RCC 7860 (cell line): ENCODE results near the gene TAF1B.
"Not testable (repeated sequence)": the region's sequence is repeated elsewhere in the genome, so short reads cannot be mapped to it uniquely, and the experiment has no call there.

ENCODE experiments used
- DNase-seq: peaks from one replicate; pipeline ENCODE4 v3.0.0-alpha.2; 2015; ENCODE audit warnings: low spot score
- FAIRE-seq: peaks from 2 replicates; lab custom pipeline; 2012; peaks lifted over from hg19 to GRCh38; lab: Jason Lieb, UNC

Gene TAF1B

DNA sequence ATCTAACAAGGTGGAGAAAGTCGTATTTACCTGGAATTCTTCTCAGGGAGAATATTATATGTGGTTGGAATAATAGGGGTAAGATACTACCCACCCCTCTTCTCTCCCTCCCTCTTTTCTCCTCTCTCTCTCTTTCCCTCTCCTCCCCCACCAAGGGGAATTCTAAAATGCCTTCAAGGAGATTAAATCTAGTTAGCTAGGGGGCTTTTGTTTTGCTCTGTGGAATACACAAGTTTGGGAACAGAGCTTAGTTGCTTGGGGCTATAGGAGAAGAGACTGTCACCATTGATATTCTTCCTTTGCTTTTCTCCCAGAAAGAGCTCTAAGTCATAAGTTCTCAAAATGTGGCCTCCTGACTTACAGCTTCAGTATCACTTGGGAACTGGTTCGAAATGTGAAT lies 34.5 kb downstream of the TAF1B start:
- no peak for FAIRE-seq
- DNase-seq = no peak

DNA sequence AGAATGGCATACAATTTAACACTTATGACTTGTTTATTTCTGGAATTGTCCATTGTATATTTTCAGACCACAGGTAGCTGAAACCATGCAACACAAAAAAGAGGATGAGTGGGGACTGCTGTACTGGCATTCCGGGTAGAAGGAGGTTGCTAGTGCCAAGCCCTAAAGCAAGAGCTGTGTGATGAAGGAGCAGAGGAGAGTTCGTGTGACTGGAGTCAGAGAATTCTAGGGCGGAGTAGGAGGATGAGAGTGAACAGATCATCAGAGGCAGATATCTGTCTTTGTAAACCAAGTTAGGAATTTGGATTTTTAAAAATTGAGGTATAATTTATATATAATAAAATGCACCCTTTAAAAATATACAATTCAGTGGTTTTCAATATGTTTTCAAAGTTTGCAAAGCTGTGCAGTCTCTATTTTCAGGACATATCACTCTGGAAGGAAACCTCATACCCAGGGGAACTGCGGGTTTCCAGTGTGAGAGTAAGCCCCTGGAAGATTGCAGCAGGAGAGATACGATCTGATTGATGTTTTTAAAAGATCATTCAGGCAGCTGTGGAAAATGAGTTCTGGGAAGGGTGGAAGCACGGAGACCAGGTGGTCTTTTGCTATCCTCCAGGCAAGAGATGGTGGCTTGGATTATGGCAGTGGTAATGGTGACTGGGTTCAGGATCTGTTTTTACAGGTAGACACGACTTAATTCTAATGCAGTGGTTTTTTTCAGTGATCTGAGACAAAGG lies 36.4 kb downstream of the TAF1B start:
- DNase-seq (no peak), FAIRE-seq (no peak)

DNA sequence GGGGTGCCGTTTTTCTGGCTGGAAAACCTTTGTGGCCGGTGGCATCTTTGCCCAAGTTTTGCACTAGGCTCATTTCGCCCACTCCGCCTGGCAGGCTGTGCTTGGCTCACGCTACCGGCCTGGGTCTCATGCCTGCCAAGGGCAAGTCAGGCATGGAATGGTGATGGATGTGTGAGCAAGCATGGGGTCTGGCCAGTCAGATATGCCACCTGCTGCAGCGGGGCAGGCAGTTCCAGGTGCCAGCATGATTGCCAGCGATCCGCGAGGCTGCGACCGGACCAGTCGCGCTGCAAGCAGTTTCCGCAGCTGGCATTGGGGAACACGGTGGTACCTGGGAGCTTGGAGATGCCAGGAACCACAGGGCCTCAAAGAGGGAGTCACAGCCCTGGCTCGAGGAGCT lies 40.6 kb downstream of the TAF1B start:
- DNase-seq (no peak), FAIRE-seq (no peak)

DNA sequence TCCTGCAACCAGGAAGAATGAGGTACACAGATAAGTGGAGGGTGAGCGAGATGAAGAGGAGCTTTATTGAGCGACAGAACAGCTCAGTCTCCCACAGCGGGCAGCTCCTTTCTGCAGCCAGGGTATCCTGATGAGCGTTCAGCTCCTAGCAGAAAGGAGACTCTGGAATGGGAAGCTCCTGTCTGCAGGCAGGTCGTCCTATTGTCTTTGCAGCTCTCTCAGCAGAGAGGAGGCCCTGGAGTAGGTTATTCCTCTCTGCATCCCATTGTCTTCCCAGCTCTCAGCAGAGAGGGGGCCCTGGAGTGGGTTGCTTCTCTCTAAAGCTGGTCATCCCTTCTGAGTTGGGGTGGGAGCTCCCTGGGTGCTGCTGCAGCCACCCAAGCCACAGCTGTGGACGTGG lies 41.2 kb downstream of the TAF1B start:
- no peak for DNase-seq
- no peak for FAIRE-seq

DNA sequence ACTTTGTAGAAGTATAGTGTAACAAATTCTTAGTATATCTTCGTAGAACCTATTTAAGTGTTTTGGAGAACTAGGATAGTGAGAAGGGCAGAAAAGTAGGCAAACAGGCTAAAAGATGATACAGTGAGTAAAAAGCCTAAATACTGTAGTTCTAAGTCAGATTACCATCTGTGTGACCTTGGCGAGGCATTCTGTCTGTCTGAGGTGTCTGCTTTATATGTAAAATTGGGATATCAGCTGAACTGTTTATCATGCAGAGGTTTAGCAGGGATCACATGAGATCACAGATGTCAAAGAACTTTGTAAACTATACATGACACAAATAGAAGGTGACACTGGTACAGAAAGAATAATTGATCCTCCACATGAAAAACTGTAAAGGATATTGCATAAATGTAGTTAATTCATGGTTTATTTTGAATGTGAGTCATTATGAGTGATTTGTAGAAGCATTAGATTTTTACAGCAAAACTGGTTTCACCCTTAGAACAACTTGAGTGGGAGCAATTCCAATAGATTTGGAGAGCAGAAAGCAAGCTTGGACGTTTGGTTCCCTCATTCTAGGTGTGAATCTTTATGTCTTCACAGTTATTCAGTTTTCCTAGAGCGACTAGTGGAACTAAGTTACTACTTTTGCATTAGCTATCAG lies 41.9 kb downstream of the TAF1B start:
- no peak for FAIRE-seq
- no peak for DNase-seq

DNA sequence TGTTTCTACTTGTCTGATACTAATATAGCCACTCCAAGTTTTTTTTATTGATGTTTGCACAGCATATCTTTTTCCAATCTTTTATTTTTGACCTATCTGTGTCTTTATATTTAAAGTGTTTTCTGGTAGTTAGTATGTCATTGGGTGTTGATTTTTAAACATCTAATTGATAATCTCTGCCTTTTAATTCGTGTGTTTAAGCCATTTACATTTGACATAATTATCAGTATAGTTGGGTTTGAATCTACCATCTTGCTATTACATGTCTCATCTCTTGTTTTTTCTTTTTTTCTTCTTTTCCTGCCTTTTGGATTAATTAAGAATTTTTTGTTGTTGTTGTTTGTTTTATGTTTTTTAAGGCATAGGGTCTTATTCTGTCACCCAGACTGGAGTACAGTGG lies 44.2 kb downstream of the TAF1B start:
- FAIRE-seq = no peak
- no peak for DNase-seq

DNA sequence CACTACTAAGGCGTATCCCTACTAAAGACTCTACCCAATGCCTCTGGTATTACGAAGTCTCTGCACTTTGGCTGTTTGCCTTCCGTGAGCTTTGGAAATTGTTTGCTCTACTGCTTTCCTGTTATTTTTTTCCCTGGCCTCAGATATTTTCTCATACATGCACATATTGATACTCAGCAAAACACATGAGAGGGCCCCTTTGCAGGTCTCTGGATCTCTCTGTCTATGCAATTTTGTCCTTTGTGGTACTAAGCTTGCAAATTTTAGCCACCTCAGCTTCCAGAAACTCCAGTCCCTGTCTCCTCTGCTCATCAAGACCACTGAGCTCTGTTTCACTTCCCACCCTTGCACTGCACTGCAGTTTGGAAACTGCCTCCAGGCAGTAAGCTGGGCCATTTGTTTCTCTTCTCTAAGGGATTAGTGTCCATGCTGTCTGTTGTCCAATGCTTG lies 46.6 kb downstream of the TAF1B start:
- no peak for FAIRE-seq
- no peak for DNase-seq

DNA sequence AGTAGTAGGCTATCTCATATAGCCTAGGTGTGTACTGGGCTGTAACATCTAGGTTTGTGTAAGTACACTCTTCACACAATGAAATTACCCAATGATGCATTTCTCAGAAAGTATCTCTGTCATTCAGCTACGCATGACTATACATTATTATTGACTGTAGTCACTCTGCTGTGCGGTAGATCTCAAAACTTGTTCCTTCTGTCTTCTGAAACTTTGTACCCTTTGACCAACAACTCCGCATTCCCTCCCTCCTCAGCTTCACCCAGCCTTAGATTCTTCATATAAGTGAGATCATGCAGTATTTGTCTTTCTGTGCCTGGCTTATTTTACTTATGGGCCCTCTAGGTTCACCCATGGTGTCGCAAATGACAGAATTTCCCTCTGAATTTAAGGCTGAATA lies 49.0 kb downstream of the TAF1B start:
- no peak for DNase-seq
- no peak for FAIRE-seq

DNA sequence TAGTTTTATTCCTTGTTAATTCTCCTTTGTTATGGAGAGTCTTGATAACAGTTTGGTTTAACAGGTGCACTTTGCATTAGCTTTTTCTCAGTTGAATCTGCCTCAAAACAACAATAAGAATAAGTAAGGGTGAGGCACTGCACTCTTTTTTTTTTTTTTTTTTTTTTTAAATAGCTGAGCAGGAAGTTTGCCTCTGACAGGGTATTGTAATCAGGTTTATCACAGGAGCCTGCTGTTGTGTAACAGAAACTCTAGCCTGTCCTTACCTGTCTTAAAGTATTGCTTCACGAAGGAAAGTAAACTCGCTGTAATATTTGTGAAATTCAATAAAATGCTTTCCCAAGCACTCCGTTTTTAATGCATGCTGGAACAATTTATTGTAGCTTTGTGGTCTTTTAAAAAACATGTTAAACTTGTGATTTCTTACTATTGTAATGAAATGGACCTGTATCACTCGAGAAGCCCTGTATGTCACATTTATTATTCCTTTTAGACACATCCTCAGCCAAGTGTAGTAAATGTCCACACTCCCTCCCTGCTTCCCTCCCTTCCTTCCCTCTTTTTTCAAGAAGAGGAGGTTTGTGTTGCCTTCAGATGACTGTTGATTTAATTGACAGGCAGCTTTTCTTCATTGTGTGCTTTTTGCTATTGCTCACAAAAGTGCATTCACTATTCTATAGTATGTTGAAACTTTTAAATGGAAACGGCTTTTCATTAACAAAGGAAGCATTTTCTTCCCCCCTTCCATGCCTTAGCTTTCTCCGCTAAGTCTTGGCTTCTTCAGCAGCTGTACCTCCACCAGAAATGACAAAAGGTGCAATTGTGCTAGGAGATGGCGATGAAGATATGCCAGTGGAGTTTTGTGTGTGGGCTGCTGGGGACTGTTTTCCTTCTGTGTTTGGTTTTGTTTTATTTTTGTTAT lies 52.7 kb downstream of the TAF1B start:
- DNase-seq (no peak), FAIRE-seq (no peak)

DNA sequence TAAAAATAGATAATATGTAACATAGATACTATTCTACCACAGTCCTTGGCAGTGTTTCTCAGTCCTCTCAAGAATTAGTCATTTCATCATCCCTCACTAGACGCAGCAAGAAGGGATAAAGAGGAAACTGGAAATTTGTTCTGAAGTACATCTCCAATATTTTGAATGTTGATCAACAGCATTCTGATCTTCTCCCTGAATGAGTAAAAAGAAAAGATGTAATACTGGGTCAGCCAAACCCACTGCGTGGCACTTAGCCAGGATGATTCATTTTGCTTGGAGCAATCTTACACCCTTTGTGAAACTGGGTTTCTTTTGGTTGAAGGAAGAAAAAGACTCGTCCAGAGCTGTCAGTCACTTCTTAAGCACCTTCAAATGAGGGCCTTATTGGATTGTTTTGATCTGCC lies 54.1 kb downstream of the TAF1B start:
- DNase-seq (peak; percentile 31), FAIRE-seq (peak; percentile 86)

DNA sequence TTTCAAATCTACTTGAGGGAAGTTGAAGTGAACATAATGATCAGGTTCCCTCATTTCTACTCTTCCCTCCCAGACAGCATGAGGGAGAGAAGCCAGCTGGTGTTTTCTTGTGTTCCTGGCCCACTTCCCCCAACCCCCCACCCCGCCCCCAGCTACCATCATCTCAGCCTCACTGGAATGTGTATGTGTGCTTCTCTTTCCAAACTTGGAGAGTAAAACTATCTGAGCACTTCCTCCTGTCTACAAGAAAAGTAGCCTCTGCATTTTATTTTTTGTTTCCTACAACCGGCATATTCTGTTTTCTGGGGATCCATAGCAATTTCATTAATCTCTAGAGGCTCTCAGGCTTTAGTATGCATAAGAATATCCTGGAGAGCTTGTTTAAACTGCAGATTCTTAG lies 54.6 kb downstream of the TAF1B start:
- DNase-seq = no peak
- FAIRE-seq = no peak

DNA sequence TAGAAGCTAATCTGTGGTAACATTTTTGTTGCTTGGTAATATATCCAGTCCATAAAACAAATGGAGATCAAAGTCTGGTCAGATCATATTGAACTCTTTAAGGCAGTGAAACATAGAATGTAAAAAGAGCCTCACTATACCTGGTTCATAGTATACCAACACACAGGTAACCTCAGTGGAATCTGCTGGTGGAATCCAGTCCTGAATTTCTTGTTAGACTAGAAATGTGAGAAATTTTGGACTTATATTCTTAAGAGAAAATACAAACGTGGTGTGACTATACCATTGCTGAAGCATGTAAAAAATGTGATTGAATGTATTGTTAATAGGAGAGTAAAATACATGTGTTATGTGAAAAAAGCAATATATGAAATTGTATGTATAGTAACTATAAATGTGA lies 62.1 kb downstream of the TAF1B start:
- peak; percentile 52 for FAIRE-seq
- DNase-seq = no peak

DNA sequence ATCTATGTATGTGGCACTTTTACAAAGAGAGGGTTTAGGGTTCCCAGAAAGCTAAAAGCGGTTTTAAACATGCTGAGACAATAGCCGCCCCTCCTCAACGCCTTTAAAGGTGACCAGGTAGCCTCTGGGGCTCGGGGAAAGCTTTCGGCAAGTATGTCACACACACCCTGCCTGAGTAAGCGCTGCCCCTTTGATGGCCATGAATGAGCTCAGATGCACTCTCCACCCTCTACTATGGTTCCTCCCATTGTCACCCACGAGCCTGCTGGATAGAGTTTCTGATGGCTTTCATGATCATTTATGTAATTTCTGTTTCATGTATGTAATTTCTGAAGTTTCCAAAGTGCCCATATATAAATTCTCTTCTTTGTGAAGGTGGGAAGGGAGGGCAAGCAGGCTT lies 64.1 kb downstream of the TAF1B start:
- DNase-seq (no peak), FAIRE-seq (no peak)

DNA sequence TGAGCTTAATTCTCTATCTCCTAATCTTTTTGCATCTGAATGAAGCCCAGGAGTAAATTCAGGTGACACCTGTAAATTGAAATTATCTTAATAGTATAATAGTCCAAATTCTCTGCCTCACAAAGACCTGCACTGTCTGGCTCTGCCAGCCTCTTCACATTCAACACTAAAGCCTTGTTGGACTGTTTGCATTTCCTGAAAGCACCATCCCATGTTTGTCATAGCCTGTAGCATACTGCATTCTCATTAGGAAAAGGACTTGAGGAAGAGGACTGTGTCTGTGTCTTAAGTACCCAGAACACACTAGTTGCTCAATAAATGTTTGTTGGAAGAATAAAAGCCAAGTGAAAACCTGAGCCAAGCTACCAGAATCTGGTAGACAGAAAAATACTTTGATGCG lies 65.4 kb downstream of the TAF1B start:
- DNase-seq = no peak
- no peak for FAIRE-seq

DNA sequence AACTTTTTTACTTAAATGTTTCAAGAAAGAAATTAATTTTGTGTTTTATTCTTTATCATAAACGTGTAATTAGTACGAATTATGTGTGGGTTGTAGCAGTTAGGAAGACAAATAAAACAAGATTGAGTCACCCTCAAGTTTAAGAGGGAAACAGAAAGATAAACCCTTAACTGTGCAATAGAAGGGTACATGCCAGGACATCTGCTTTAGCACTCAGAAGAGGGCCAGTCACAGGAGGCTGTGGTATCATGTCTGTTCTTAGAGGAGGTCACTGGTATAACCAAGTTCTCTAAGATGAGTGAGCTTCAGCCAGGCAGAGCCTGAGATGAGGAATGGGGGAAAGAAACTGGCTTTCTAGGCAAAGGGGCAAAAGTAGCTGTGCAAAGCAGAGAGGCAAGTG lies 65.8 kb downstream of the TAF1B start:
- DNase-seq = no peak
- FAIRE-seq = no peak

DNA sequence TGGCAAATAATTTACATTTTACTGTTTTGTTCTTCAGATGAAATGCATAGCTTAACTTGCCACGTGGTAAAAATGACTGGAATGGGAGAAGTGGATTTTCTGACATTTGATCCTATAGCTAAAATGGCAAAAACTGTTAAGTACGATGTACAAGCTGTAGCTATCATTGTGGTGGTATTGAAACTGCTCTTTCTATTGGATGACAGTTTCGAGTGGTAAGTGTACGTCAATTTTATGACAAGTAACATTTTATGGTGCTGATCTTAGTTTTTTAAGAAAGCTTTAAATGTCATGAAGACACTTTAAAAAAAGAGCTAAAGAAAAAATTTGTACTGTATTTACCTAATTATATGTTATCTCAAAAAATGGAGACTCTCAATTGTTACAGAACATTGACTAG lies 67.4 kb downstream of the TAF1B start:
- DNase-seq (no peak), FAIRE-seq (no peak)

DNA sequence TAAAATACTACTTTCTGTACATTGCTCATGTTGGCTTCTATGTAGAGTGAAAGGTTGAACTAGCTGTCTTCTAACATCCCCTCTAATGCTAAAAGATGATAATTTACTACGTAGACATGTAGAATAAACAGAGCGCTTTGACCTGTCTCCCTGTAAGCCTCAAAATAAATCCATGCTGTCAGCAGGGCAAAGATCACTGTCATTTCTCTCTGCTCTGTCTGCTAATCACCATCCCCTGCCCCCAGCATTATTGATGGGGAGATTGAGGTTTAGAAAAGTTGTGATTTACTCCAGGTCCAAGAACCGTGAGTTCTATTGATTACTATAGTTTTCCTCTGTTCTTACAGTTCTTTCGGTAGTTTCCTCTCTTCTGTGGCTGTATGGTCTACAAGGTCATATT lies 69.2 kb downstream of the TAF1B start:
- FAIRE-seq = no peak
- DNase-seq = no peak

DNA sequence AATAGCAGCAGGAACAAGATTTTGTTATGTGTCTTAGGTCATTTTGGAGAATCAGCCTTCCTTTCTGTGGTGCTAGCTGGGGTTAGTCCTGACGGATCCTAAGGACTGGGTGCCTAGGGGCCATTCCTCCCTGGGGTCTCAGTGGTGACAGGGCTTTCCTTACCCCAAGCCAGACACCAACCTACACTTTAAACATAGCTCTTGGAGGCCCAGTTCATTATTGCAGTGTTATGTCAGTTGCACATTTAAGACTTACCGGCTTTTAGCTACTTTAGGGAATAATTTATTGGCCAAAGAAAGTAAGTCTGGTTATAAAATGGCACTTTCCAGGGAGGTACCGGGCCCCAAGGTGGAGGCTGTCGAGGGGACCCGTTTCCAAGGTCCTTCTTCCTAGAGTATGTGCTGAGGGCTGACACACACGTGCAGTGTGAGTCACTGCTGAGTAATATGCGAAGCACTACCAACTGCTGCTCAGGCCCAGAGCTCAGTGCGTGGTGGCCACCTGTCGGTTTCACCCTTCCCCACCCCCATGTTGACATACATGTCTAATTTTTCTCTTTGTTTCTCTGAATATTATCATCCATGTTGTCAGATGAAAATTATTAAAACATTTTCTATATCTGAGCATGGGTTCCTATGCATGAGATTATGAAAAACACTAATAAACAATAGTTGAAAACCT lies 71.3 kb downstream of the TAF1B start:
- peak; percentile 78 for DNase-seq
- FAIRE-seq = peak; percentile 80

DNA sequence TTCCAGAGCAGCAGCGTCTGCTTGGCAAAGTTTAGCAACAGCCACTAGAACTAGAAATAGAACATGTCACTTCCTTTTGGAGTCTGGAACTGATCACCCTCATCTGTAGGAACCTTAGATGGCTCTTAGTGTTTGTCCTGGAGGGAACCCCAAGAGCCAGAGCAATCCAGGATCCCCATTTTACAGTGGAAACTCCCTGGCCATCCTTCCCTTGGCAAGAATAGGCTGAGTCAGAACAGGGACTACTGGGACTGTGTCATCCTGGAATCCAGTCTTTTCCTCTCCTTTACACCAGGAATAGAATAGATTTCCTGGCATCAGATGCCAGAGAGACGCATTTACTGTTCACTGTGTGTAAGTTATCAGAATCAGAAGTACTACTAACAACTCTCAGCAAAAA lies 75.0 kb downstream of the TAF1B start:
- DNase-seq (no peak), FAIRE-seq (no peak)

DNA sequence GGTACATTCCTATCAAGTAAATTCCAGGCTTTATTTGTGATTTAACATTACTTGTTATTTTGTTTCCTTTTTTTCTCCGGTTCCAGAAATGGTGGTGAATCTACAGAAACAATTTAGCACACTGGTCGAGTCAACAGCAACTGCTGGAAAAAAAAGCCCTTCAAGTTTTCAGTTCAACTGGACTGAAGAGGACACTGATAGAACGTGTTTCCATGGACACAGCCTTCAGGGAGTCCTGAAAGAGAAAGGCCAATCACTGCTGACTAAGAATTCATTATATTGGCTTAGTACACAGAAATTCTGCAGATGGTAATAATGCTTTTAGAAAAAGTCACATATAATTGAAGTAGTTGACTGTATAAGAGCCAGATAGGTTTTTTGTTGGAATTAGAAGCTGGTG lies 76.2 kb downstream of the TAF1B start:
- FAIRE-seq (no peak), DNase-seq (no peak)

DNA sequence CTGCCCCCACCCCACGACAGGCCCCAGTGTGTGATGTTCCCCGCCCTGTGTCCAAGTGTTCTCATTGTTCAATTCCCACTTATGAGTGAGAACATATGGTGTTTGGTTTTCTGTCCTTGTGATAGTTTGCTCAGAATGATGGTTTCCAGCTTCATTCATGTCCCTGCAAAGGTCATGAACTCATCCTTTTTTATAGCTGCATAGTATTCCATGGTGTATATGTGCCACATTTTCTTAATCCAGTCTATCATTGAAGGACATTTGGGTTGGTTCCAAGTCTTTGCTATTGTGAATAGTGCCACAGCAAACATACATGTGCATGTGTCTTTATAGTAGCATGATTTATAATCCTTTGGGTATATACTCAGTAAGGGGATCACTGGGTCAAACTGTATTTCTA lies 83.7 kb downstream of the TAF1B start:
- FAIRE-seq, DNase-seq: not testable (repeated sequence)
